Dermis blood vessel endothelial cell (primary cell): ENCODE measurements around the gene TMEM52. TPM values are rescaled to one million over a fixed set of nuclear protein-coding genes. Genes with fewer than 3 reads are reported as not detected.

Experiments
- DNase-seq: peaks from one replicate; pipeline ENCODE4 v3.0.0; 2010
- total RNA-seq: library from RNA; depleted of rRNA; stranded (reverse); fragments of >200 nt; gene quantifications from 2 replicates; pipeline ENCODE4 v1.2.3, GENCODE V29; 2014

TMEM52 gene
- total RNA-seq = 0.37 TPM in 1 of 2 replicates, not detected in the other

- no peak for DNase-seq
Observed at GRCh38 chr1:1918901-1919303, at the start of gene TMEM52. Gene TMEM52 (minus strand): TSS chr1:1919279. CDS start chr1:1919265, 14 bp downstream.

GRCh38 chr1:1967879-1968278 lies 48.8 kb upstream of the TMEM52 start:
- no peak for DNase-seq

GRCh38 chr1:1967151-1967550 lies 48.1 kb upstream of the TMEM52 start:
- no peak for DNase-seq

- DNase-seq = no peak
Observed at GRCh38 chr1:1966071-1966740, 47.1 kb upstream of the TMEM52 start.

- no peak for DNase-seq
Observed at GRCh38 chr1:1965546-1965945, 46.5 kb upstream of the TMEM52 start.

- no peak for DNase-seq
Observed at GRCh38 chr1:1964811-1965210, 45.7 kb upstream of the TMEM52 start.

GRCh38 chr1:1963570-1963969 lies 44.5 kb upstream of the TMEM52 start:
- no peak for DNase-seq

- DNase-seq = no peak
Observed at GRCh38 chr1:1962752-1963151, 43.7 kb upstream of the TMEM52 start.

GRCh38 chr1:1960480-1961196 lies 41.6 kb upstream of the TMEM52 start:
- DNase-seq = no peak

GRCh38 chr1:1959840-1960479 lies 40.9 kb upstream of the TMEM52 start:
- peak; percentile 74 for DNase-seq

GRCh38 chr1:1959459-1959839 lies 40.4 kb upstream of the TMEM52 start:
- no peak for DNase-seq

GRCh38 chr1:1958071-1958541 lies 39.0 kb upstream of the TMEM52 start:
- DNase-seq = no peak

GRCh38 chr1:1957533-1957961 lies 38.5 kb upstream of the TMEM52 start:
- DNase-seq = no peak

- DNase-seq = no peak
Observed at GRCh38 chr1:1956586-1957532, 37.8 kb upstream of the TMEM52 start.

- no peak for DNase-seq
Observed at GRCh38 chr1:1956101-1956500, 37.0 kb upstream of the TMEM52 start.

- no peak for DNase-seq
Observed at GRCh38 chr1:1955621-1956094, 36.6 kb upstream of the TMEM52 start.

- no peak for DNase-seq
Observed at GRCh38 chr1:1954831-1955441, 35.9 kb upstream of the TMEM52 start.

- DNase-seq = no peak
Observed at GRCh38 chr1:1954015-1954414, 34.9 kb upstream of the TMEM52 start.

- DNase-seq = no peak
Observed at GRCh38 chr1:1950940-1951339, 31.9 kb upstream of the TMEM52 start.

- DNase-seq = no peak
Observed at GRCh38 chr1:1948783-1949182, 29.7 kb upstream of the TMEM52 start.

- DNase-seq = no peak
Observed at GRCh38 chr1:1947493-1947892, 28.4 kb upstream of the TMEM52 start.

GRCh38 chr1:1946540-1946939 lies 27.5 kb upstream of the TMEM52 start:
- DNase-seq = no peak
